Kidney glomerular epithelial cell (primary cell): ENCODE measurements around the gene FAM199X.
A peak's percentile ranks its signal among the peaks of the same experiment; 100 is the strongest.

Experiments used
- DNase-seq: peaks from one replicate; lab custom pipeline; 2025; lab: John Stamatoyannopoulos, UW

The FAM199X gene

GRCh38 chrX:104165894-104166734 lies at the start of gene FAM199X:
TSS of gene FAM199X (plus strand) at chrX:104166453. CDS start at chrX:104166786, 333 bp downstream.
- DNase-seq = peak; percentile 54

GRCh38 chrX:104117759-104118158 lies 48.5 kb upstream of the FAM199X start:
- no peak for DNase-seq

- DNase-seq = no peak
Measured at GRCh38 chrX:104118765-104119164, 47.5 kb upstream of the FAM199X start.

GRCh38 chrX:104122829-104123228 lies 43.4 kb upstream of the FAM199X start:
- DNase-seq = no peak

- DNase-seq = no peak
Measured at GRCh38 chrX:104126856-104127255, 39.4 kb upstream of the FAM199X start.

- no peak for DNase-seq
Measured at GRCh38 chrX:104130808-104131207, 35.4 kb upstream of the FAM199X start.

GRCh38 chrX:104134583-104135261 lies 31.5 kb upstream of the FAM199X start:
- no peak for DNase-seq

GRCh38 chrX:104135677-104136076 lies 30.6 kb upstream of the FAM199X start:
- peak; percentile 13 for DNase-seq

- peak; percentile 59 for DNase-seq
Measured at GRCh38 chrX:104136241-104137019, 29.8 kb upstream of the FAM199X start.

- DNase-seq = no peak
Measured at GRCh38 chrX:104137496-104137895, 28.8 kb upstream of the FAM199X start.

GRCh38 chrX:104141087-104141760 lies 25.0 kb upstream of the FAM199X start:
- DNase-seq = no peak

GRCh38 chrX:104151037-104151436 lies 15.2 kb upstream of the FAM199X start:
- DNase-seq = no peak

GRCh38 chrX:104156630-104157529 lies 9.4 kb upstream of the FAM199X start, which contains the start of gene SLC25A53:
TSS of gene SLC25A53 (minus strand) at chrX:104157009. CDS start at chrX:104105257, 51,752 bp downstream.
- DNase-seq = peak; percentile 55

GRCh38 chrX:104166735-104167436 lies 633 bp downstream of the FAM199X start:
- no peak for DNase-seq

- DNase-seq = no peak
Measured at GRCh38 chrX:104168127-104168526, 1.9 kb downstream of the FAM199X start.

GRCh38 chrX:104172121-104172520 lies 5.9 kb downstream of the FAM199X start:
- peak; percentile 20 for DNase-seq

GRCh38 chrX:104172788-104173187 lies 6.5 kb downstream of the FAM199X start:
- no peak for DNase-seq

GRCh38 chrX:104173841-104174240 lies 7.6 kb downstream of the FAM199X start:
- no peak for DNase-seq

GRCh38 chrX:104183685-104184084 lies 17.4 kb downstream of the FAM199X start:
- DNase-seq = no peak

- DNase-seq = no peak
Measured at GRCh38 chrX:104187931-104188330, 21.7 kb downstream of the FAM199X start.
